ENCODE results near the gene BTBD16.

BTBD16 gene

DNA sequence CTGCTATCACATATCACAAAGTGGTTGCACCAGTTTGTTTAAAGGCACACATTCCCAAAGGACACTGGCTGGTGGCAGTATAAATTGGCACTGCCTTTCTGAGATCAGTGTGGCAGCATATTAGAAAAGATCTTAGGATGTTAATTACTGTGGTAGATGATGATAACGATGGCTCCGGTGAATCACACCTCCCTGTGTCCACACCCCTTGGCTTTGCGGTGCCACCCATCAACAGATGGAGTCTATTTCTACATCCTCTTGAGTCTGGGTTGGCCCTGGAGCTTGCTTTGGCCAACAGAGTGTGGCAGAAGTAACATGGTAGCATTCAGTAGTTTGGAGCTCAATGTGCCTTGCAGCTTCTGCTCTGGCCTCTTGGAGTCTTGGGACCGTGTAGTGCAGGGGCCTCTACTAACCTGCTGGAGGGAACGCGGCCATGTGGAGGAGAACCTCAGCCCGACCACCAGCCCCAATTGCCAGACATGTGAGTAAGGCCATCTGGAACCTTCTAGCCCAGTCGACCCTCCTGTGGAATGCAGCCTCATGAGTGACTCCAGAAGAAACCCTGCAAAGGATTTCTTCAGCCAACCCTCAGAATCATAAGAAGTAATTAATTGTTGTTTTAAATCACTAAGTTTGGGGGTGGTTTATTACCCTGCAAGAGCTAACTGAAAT lies 76.2 kb downstream of the BTBD16 start:
- DNase-seq, result no peak

GRCh38 chr10:122348512-122348911 lies 77.4 kb downstream of the BTBD16 start:
- no peak for DNase-seq

DNA sequence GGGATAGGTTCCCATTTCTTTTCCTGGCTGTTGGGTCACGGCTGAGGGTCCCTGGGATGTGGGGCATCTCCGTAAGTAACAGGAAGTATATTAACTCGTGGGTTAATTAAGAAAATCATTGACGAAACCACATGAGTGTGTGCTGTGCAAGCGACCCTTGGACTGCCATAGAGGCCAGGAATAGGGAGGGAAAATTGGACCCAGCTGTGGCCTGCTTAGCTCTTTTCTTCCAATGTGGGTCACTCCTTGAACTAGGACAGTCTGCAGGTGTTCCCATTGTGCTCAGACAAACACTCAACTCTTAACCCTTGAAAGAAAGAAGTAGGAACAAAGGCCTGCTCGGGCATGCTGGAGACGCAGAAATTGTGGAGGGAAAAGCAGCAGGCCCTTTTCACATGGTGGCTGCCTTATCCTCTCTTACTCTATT lies 77.9 kb downstream of the BTBD16 start:
- no peak for DNase-seq

- no peak for DNase-seq
Measured at GRCh38 chr10:122349758-122350369, 78.8 kb downstream of the BTBD16 start.

GRCh38 chr10:122350893-122351292 lies 79.8 kb downstream of the BTBD16 start:
- DNase-seq, result no peak

DNA sequence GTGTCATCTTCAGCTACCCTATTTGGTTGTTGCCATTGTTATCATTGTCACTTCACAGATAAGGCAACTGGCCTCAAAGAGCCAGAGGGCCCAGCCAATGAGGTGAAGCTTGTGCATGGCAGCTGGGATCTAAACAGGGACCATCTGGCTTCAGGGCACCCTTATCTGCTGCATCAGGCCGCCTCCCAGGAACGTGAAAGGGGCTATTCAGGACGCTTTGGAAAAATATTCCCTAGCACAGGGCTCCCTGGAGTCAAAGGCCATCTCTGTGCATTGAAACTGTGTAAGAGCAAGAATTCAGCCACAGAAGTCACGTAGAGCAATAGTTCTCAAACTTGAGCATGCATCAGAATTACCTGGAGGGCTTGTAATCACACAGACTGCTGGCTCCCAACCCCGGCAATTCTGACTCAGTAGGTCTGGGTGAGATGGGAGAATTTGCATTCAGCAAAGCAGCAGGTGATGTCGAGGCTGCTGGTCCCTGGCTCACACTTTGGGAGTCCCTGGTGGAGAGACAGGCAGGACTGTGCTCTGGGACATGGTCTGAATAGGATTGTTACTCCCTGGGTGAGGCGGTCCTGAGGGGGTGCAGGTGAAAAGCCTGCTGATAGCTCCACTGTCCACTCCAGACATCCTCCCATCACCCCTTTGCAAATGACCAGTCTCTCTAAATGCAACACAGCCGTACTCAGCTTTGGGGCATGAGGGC lies 81.9 kb downstream of the BTBD16 start:
- no peak for DNase-seq

DNA sequence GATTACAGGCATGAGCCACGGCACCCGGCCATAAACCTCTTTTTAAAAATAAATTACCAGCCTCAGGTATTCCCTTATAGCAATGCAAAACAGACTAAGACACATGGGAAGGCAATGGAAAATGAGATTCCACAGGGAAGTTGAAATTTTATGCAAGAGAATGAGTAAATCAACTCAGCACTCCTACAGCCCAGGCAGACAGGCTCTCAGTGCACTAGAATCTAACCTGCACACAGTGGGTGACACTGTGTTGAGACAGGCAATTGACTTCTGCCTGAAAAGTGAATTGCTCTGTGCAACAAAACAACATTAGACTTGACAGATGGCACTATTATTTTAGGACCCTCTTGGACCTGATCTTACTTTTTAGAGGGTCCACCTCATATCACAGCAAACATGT lies 83.3 kb downstream of the BTBD16 start:
- DNase-seq, result no peak

DNA sequence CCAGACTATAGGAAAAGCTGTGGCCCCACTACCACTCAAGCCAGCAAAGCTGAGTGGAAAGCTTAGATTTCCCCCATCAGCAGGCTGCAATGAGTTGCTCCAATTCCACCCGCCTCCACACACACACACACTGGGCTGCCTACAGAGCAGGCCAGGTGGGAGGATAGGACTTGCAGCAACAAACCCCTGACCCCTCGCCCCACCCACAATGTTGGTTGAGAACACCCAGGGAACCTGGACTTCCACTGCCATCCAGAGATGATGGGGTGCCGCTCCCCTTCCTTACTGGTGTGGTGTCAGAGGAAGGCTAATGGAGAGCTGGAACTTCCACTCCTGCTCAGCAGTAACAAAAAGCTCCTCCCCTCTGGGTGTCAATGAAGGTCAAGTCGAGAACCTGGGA lies 86.6 kb downstream of the BTBD16 start:
- no peak for DNase-seq

- no peak for DNase-seq
Measured at GRCh38 chr10:122359621-122360020, 88.5 kb downstream of the BTBD16 start.

GRCh38 chr10:122361046-122361445 lies 90.0 kb downstream of the BTBD16 start:
- no peak for DNase-seq

- no peak for DNase-seq
Measured at GRCh38 chr10:122362031-122362592, 91.0 kb downstream of the BTBD16 start.

- no peak for DNase-seq
Measured at GRCh38 chr10:122362621-122363020, 91.5 kb downstream of the BTBD16 start.

DNA sequence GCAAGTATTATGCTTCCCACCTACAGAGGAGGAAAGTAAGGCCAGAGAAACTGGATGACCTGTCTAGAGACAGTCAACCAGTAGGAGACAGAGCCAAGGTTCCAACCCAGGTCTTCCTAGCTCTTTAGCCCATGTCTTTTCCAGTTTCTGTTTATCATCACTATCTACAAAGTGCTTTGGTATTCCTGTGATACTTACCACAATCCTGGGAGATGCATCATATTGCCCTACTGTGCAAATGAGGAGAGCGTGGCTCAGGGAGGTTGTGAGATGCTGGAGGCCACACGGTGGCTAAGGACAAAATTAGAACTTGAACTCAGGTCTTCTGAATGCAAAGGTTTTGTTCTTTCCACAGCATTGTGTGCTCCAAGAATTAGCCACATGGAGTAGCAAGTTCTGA lies 92.2 kb downstream of the BTBD16 start:
- no peak for DNase-seq

DNA sequence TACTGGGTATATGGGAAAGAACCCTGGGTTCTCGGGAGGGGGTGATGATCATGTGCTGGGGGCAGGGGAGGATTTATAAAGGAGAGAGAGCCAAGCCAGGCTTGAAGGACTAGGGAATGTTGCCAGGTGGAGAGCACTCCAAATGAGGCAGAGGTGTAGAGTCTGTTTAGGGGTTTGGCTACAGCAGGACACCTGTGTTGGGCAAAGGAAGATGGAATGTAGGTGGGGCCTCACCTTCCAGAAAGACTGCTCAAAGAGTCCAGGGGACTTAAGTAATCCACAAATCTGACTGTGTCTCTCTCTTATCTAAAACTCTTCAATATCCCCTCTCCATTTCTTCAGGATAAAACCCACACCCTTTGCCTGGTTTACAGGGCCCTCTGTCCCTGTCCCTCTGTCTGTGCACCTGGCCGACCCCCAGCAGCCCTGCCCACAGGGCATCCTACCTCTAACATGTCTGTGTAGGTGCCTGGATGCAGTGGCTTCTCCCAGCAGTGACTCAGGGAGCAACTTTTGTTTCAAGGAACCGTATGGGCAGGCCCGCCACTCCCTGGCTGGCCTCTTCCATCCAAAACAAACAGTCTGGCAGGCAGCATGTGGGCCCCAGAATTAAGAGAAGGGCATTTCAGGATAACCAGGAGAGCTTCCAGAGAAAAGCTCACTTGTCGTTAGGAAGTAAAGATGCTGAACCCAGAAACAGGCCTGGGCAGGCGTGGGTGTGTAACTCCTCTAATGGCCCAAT lies 92.8 kb downstream of the BTBD16 start:
- no peak for DNase-seq

DNA sequence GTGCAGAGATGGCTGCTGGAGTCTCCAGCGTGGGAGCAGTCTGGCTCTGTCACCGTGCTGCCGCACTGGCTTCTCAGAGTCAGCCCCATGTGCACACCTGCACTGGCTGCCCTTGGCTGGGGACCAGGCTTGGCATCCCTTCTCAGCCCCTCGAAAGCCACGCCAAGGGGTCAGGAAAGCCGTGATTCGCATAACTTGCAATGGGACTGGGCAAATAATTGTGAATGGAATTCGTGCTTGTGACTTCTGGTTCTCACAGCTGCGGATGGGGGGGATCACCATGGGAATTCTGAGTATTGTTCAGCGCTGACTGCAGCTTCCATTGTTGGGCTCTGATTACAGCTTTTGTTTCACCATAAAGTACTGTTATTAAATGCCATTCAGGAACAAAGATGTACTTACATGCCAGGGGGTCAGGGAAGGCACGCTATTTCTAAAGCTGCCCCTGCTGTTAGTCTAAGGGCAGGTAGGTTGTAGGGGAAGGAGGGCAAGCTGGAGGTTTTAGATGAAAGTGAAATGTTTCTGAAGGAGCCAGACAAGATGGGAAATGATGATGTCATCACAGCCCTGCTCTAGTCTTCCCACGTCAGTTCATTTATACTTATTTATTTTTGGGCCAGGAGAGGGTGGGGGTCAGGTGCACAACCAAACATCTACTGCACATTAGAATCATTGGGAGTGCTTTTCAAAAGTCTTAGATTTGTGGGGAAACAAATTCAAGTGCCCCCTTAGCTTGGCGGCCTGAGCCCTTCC lies 97.6 kb downstream of the BTBD16 start:
- DNase-seq, result no peak

GRCh38 chr10:122373108-122373507 lies 102.0 kb downstream of the BTBD16 start:
- DNase-seq, result no peak

- no peak for DNase-seq
Measured at GRCh38 chr10:122373721-122374120, 102.6 kb downstream of the BTBD16 start.

GRCh38 chr10:122374237-122374858 lies 103.3 kb downstream of the BTBD16 start, which contains the start of gene PLEKHA1:
Gene PLEKHA1 (plus strand): TSS chr10:122374708. CDS start chr10:122393201, 18,493 bp downstream.
- DNase-seq, result peak; percentile 93 to 95

DNA sequence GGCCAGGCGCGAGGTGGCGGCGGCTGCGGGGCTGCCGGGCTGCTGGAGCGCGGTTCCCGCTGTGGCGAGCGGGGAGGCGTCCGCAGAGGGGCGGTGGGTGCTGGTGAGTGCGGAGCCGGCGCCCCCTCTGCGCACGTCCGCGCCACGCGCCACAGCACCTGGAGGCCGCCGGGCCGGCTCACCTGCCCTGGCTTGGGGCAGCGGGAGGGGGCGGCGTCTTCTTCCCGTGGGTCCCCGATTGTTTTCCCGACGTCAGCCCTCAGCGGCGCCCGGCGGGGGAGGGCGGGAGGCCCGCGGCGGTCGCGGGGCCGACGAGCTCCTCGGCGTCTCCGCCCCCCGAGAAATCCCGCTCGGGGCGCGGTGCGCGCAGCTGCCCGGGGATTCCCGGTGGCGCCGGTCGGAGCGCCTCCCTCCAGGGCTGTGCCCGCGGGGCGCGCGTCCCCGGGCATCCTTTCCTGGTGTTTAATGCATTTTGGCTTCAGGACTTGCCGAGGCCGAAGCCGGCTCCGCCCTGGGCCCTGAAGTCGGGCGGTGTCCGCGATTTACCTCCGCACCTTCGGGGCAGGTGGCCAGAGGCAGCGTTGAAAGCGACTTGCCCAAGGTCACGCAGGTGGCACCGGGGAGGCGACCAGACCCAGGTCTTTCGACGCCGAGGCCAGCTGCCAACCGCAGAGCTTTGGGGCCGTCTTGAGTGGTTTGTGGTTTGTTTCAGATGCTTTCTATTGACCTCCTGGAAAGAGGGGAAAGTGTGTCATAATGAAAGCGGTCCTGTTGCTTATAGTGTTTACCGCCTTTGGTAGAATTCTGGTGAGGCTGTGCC lies 104.0 kb downstream of the BTBD16 start:
- DNase-seq, result peak; percentile 76 to 85

DNA sequence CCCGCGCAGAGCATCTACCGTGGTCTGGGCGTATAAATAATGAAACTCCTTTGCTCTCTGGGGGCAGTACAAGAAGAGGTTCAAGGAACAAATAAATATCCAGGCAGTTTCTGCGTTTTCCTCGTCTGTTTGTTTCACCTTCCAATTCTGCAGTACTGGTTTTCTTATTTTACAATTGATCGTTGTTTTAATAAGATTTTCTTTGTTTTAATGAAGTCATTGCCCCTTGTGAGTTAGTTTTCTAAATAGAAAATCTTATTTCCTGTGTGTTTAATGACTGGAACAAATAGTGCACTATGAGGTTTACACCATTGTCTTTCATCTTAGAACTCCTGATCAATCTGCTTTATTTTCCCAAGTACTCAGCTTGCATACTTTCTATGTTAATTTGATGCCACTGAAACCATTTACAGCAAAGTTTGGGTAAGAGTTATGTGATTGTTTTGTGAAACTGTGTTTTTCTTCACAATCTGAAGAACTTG lies 104.6 kb downstream of the BTBD16 start:
- peak in 1 of 2 donors; percentile 2 for DNase-seq

All from CD4-positive, alpha-beta T cell treated with Interferon alpha-2 for 1 hour (primary cell).